ENCODE results near the gene MX1.

- TF ChIP-seq, protein P1, sequence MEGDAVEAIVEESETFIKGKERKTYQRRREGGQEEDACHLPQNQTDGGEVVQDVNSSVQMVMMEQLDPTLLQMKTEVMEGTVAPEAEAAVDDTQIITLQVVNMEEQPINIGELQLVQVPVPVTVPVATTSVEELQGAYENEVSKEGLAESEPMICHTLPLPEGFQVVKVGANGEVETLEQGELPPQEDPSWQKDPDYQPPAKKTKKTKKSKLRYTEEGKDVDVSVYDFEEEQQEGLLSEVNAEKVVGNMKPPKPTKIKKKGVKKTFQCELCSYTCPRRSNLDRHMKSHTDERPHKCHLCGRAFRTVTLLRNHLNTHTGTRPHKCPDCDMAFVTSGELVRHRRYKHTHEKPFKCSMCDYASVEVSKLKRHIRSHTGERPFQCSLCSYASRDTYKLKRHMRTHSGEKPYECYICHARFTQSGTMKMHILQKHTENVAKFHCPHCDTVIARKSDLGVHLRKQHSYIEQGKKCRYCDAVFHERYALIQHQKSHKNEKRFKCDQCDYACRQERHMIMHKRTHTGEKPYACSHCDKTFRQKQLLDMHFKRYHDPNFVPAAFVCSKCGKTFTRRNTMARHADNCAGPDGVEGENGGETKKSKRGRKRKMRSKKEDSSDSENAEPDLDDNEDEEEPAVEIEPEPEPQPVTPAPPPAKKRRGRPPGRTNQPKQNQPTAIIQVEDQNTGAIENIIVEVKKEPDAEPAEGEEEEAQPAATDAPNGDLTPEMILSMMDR (conservative IDR thresholded peaks at IDR 0.05) = no peak
- no peak for TF ChIP-seq EZH2 (IDR thresholded peaks at IDR 0.05; ENCODE audit: low read depth)
Observed at GRCh38 chr21:41379901-41380300, 46.1 kb upstream of the MX1 start.

All from PC-9 (cell line).